KMS-11 (cell line): ENCODE measurements around the gene PRPF4.

Experiments used
- H2AFZ ChIP-seq: fragments of 200-600 bp; sonication (generic); 2 replicates; pipeline ENCODE4 v1.6.1; 2016; ENCODE audit warnings: antibody characterized with exemption, mixed run types, low read depth
- H3K27ac ChIP-seq: fragments of 200-600 bp; sonication (generic); 2 replicates; pipeline ENCODE4 v1.6.1; 2016; ENCODE audit warnings: mild to moderate bottlenecking, mixed run types
- H3K27me3 ChIP-seq: fragments of 200-600 bp; sonication (generic); 2 replicates; pipeline ENCODE4 v1.6.1; 2017; ENCODE audit warnings: mild to moderate bottlenecking, low read depth, mixed run types, moderate library complexity; ENCODE audit not compliant: insufficient read depth
- H3K36me3 ChIP-seq: fragments of 200-600 bp; sonication (generic); 2 replicates; pipeline ENCODE4 v1.6.1; 2017; ENCODE audit warnings: mild to moderate bottlenecking, mixed run types; ENCODE audit not compliant: insufficient read depth
- H3K4me1 ChIP-seq: fragments of 200-600 bp; sonication (generic); 2 replicates; pipeline ENCODE4 v1.6.1; 2016; ENCODE audit warnings: mild to moderate bottlenecking, low read depth, mixed run types; ENCODE audit not compliant: poor library complexity, severe bottlenecking
- H3K4me2 ChIP-seq: fragments of 200-600 bp; sonication (generic); 2 replicates; pipeline ENCODE4 v1.7.0; 2016; ENCODE audit warnings: mild to moderate bottlenecking, mixed run types
- H3K4me3 ChIP-seq: fragments of 200-600 bp; sonication (generic); IDR thresholded peaks from 2 replicates; pipeline ENCODE4 v1.6.1; 2017; ENCODE audit warnings: low read depth, low read length, mixed read lengths; ENCODE audit not compliant: insufficient read depth
- H3K79me2 ChIP-seq: fragments of 200-600 bp; sonication (generic); 2 replicates; pipeline ENCODE4 v1.6.1; 2016; ENCODE audit warnings: low read depth, mixed run types; ENCODE audit not compliant: insufficient read depth
- H3K9ac ChIP-seq: fragments of 200-600 bp; sonication (generic); 2 replicates; pipeline ENCODE4 v1.6.1; 2016; ENCODE audit warnings: mild to moderate bottlenecking, mixed run types
- H4K20me1 ChIP-seq: fragments of 200-600 bp; sonication (generic); 2 replicates; pipeline ENCODE4 v1.6.1; 2016; ENCODE audit warnings: mild to moderate bottlenecking, mixed run types; ENCODE audit not compliant: insufficient read depth
- TF ChIP-seq, protein P1 (sequence below): fragments of 200-600 bp; sonication (generic); conservative IDR thresholded peaks from 2 replicates; pipeline ENCODE4 v1.6.1; 2017; ENCODE audit warnings: low read depth, mild to moderate bottlenecking, antibody characterized with exemption, low read length, moderate library complexity, mixed read lengths

PRPF4 gene

DNA sequence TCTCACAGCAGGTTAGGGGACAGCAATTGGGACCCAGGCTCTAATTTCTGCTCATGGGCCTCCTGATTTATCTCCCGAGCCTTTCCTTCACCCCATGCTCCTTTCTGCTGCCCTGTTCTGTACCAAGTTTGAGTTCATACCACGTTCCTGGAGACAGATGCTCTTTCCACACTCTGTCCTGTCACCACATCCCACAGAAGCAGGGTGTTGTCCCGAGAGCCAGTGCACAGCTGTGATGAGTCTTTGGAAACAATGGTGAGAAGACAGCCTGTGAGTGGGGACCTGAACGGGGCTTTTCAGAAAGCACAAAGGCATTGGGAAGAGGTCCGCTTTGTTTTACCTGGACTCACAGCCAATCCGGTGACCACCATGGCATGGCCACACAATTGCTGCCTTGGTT, 47.2 kb downstream of the PRPF4 start:
- H3K4me1 ChIP-seq, result no peaks in the 10 kb centered on the region
- TF ChIP-seq, protein P1, sequence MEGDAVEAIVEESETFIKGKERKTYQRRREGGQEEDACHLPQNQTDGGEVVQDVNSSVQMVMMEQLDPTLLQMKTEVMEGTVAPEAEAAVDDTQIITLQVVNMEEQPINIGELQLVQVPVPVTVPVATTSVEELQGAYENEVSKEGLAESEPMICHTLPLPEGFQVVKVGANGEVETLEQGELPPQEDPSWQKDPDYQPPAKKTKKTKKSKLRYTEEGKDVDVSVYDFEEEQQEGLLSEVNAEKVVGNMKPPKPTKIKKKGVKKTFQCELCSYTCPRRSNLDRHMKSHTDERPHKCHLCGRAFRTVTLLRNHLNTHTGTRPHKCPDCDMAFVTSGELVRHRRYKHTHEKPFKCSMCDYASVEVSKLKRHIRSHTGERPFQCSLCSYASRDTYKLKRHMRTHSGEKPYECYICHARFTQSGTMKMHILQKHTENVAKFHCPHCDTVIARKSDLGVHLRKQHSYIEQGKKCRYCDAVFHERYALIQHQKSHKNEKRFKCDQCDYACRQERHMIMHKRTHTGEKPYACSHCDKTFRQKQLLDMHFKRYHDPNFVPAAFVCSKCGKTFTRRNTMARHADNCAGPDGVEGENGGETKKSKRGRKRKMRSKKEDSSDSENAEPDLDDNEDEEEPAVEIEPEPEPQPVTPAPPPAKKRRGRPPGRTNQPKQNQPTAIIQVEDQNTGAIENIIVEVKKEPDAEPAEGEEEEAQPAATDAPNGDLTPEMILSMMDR, result no peak
- no peaks in the 10 kb centered on the region for H3K79me2 ChIP-seq
- H3K27me3 ChIP-seq, result no peaks in the 10 kb centered on the region
- no peak overlapping the region for H3K4me2 ChIP-seq
- H3K9ac ChIP-seq, result no peak overlapping the region
- H3K36me3 ChIP-seq, result no peaks in the 10 kb centered on the region
- H2AFZ ChIP-seq, result no peak overlapping the region
- H3K4me3 ChIP-seq, result no peak overlapping the region
- H3K27ac ChIP-seq, result no peak overlapping the region
- no peaks in the 10 kb centered on the region for H4K20me1 ChIP-seq

DNA sequence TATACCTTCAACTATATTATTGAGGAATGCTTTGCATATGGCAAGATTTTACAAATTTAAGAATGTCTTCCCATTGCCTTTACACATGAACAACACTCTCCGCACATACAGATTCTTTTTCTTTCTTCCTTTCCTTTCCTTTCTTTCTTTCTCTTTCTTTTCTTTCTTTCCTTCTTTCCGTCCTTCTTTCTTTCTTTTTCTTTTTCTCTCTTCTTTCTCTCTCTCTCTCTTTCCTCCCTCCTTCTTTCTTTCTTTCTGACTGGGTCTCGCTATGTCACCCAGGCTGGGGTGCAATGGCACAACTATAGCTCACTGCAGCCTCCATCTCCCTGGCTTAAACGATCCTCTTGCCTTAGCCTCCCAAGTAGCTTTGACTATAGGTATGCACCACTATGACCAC, 50.8 kb downstream of the PRPF4 start:
- Histone ChIP-seq H3K4me1 (no peaks in the 10 kb centered on the region), H3K79me2 (no peaks in the 10 kb centered on the region), H3K4me3 (no peak overlapping the region), H4K20me1 (no peaks in the 10 kb centered on the region), H3K9ac (no peak overlapping the region), H3K36me3 (no peaks in the 10 kb centered on the region), H3K27me3 (no peaks in the 10 kb centered on the region), H3K4me2 (no peak overlapping the region), H2AFZ (no peak overlapping the region), H3K27ac (no peak overlapping the region)
- TF ChIP-seq, protein P1, result no peak

DNA sequence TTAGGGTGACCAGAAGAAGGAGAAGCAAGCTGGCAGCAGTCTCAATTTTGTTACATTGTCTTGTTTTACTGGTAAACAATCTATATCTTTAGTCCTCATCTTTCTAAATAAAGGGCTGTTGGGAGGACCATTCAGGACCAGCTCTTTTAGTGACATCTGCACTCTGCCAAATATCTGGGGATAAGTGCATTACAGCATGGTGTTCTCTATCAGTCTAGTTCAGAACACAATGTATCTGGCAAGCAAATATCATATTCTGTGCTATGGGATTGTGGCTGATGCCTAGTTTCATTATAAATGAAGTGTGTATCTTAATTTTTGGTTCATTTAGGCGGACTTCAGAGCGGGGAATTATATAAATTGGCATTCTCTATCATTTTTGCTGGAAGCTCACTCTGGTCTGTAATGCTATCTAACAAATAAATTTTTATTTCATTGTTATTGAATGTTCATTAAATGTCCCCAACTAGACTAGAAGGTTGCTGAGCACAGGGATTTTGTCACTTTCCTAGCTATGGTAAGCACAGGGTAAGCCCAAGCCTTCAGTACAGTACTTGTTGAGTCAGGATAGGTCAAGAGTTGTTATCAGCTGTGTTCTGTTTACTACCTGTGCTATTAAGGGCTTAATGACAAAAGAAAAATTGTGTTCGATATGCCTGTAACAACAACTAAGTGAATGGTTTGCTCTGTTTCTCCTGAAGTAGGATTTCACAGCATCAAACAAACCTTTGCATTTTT, 52.8 kb downstream of the PRPF4 start:
- Histone ChIP-seq H3K36me3 (no peaks in the 10 kb centered on the region), H4K20me1 (no peaks in the 10 kb centered on the region), H3K27ac (no peak overlapping the region), H3K4me2 (no peak overlapping the region), H3K4me3 (no peak overlapping the region), H3K79me2 (no peaks in the 10 kb centered on the region), H2AFZ (no peak overlapping the region), H3K9ac (no peak overlapping the region), H3K27me3 (no peaks in the 10 kb centered on the region), H3K4me1 (no peaks in the 10 kb centered on the region)
- TF ChIP-seq, protein P1, result no peak

DNA sequence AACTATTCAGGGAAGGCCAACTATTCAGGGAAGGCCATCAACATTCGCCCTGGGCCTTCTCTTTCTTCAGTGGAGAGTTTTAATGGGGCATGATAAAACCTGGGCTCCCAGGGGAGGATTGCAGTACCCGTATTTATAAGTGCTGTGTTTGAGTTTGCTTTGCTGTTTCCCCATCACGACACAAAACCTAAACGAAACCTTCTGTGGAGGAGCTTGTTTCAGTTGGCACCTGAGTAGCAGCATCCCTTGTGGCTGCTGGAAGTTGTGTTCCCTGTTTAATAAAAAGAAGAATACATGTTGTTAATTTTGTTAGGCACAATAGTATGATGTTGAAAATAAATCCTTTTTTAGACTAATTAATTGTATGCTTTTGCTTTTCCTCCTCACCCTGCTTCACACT, 56.3 kb downstream of the PRPF4 start:
- no peaks in the 10 kb centered on the region for H3K36me3 ChIP-seq
- H2AFZ ChIP-seq, result no peak overlapping the region
- TF ChIP-seq, protein P1, result no peak

More for the DNA sequence above, 56.3 kb downstream of the PRPF4 start:
- no peaks in the 10 kb centered on the region for H3K27me3 ChIP-seq
- no peaks in the 10 kb centered on the region for H3K79me2 ChIP-seq
- H3K4me3 ChIP-seq, result no peak overlapping the region
- H4K20me1 ChIP-seq, result no peaks in the 10 kb centered on the region
- no peak overlapping the region for H3K4me2 ChIP-seq
- no peaks in the 10 kb centered on the region for H3K4me1 ChIP-seq
- no peak overlapping the region for H3K9ac ChIP-seq
- no peak overlapping the region for H3K27ac ChIP-seq
